HG03354 (cell line): ENCODE measurements around the gene TERB1.

Experiments
- ATAC-seq: cut with Tn5 transposase; IDR thresholded peaks from one replicate; pipeline ENCODE4 v1.9.1; 2021; ENCODE audit warnings: mild to moderate bottlenecking; ENCODE audit not compliant: unreplicated experiment, poor library complexity, severe bottlenecking

TERB1 gene

GRCh38 chr16:66713076-66713475 lies 88.3 kb downstream of the TERB1 start:
- ATAC-seq: no peak

GRCh38 chr16:66712512-66712911 lies 88.9 kb downstream of the TERB1 start:
- no peak for ATAC-seq

- no peak for ATAC-seq
Measured at GRCh38 chr16:66711581-66711980, 89.8 kb downstream of the TERB1 start.

GRCh38 chr16:66706506-66706880 lies 94.9 kb downstream of the TERB1 start:
- no peak for ATAC-seq

GRCh38 chr16:66705790-66706505 lies 95.4 kb downstream of the TERB1 start:
- ATAC-seq: no peak
